Endothelial cell of umbilical vein (primary cell): Measurements from ENCODE around the gene IL10RA. TPM values are rescaled to one million over a fixed set of nuclear protein-coding genes. Genes with fewer than 3 reads are reported as not detected.

ENCODE experiments used
- BruUV-seq: library from RNA; stranded (reverse); fragments of 400-500 nt; replicated peaks from 2 replicates; lab custom pipeline; 2021; lab: Mats Ljungman, UMichigan
- CTCF ChIA-PET: fragments of 300-600, 350-600 bp; sonication (Branson Sonifier 250); formaldehyde crosslinking; loops from one replicate; lab custom pipeline; 2021; ENCODE audit warnings: antibody characterized with exemption, inconsistent platforms; lab: Charles Lee
- POLR2A ChIA-PET: fragments of 300-600, 350-600 bp; sonication (Branson Sonifier 250); formaldehyde crosslinking; loops from one replicate; lab custom pipeline; 2021; ENCODE audit warnings: antibody characterized with exemption, inconsistent platforms; lab: Charles Lee
- DNase-seq: peaks from one replicate; pipeline ENCODE4 v3.0.0-alpha.2; 2011; ENCODE audit warnings: low read depth, low spot score
- FAIRE-seq: peaks from 2 replicates; lab custom pipeline; 2011; peaks lifted over from hg19 to GRCh38; lab: Jason Lieb, UNC
- H2AFZ ChIP-seq: 2 replicates; pipeline ENCODE4 v1.6.0; 2012; ENCODE audit warnings: low read depth, low read length, control low read depth, inconsistent platforms
- H3K27ac ChIP-seq: 2 replicates; pipeline ENCODE4 v1.5.1; 2011; ENCODE audit warnings: low read depth, mild to moderate bottlenecking, control low read depth, low read length, moderate library complexity; ENCODE audit not compliant: insufficient read depth
- H3K27me3 ChIP-seq, 2 experiments: 2 replicates each; pipeline versions ENCODE4 v1.6.0 to v1.6.1; 2011; ENCODE audit warnings: low read length in 2 of 2, mixed read lengths in 1 of 2; ENCODE audit not compliant: control insufficient read depth in 2 of 2, insufficient read depth in 2 of 2
- H3K36me3 ChIP-seq, 2 experiments: 2 replicates in 1 of 2; 3 replicates in 1 of 2; pipeline ENCODE4 v1.5.1; 2011; ENCODE audit warnings: low read length in 2 of 2, mild to moderate bottlenecking in 1 of 2, moderate library complexity in 1 of 2; ENCODE audit not compliant: control insufficient read depth in 2 of 2, insufficient read depth in 2 of 2; ENCODE audit errors: extremely low read depth in 1 of 2
- H3K4me1 ChIP-seq: 3 replicates; pipeline ENCODE4 v1.5.1; 2011; ENCODE audit warnings: mild to moderate bottlenecking, low read length; ENCODE audit not compliant: control insufficient read depth, insufficient read depth; ENCODE audit errors: extremely low read depth
- H3K4me2 ChIP-seq: 2 replicates; pipeline ENCODE4 v1.6.1; 2011; ENCODE audit warnings: low read length, control low read depth, mixed read lengths; ENCODE audit not compliant: insufficient read depth
- H3K4me3 ChIP-seq, 3 experiments: fragments of 200-600 bp in 1 of 3; sonication (generic), shearing (Covaris generic) in 1 of 3; replicated peaks in 1 of 3; 2 replicates each; pipeline ENCODE4 v1.5.1; 2011 to 2016; ENCODE audit warnings: control low read depth in 3 of 3, low read length in 3 of 3, mild to moderate bottlenecking in 2 of 3, inconsistent platforms in 1 of 3, low read depth in 1 of 3, moderate library complexity in 1 of 3; ENCODE audit not compliant: insufficient read depth in 1 of 3
- H3K79me2 ChIP-seq: 2 replicates; pipeline ENCODE4 v1.6.0; 2012; ENCODE audit warnings: low read length, inconsistent platforms; ENCODE audit not compliant: control insufficient read depth, insufficient read depth
- H3K9ac ChIP-seq: replicated peaks from 2 replicates; pipeline ENCODE3; 2011; ENCODE audit warnings: low read length, control low read depth; ENCODE audit not compliant: insufficient read depth; ENCODE audit errors: extremely low read depth
- H3K9me1 ChIP-seq: replicated peaks from 3 replicates; pipeline ENCODE4 v1.6.0; 2011; ENCODE audit warnings: mild to moderate bottlenecking, low read length; ENCODE audit not compliant: control insufficient read depth, insufficient read depth; ENCODE audit errors: extremely low read depth
- H3K9me3 ChIP-seq: replicated peaks from 2 replicates; pipeline ENCODE4 v1.5.1; 2012; ENCODE audit warnings: low read length, inconsistent platforms; ENCODE audit not compliant: control insufficient read depth, insufficient read depth
- H4K20me1 ChIP-seq: replicated peaks from 2 replicates; pipeline ENCODE3; 2011; ENCODE audit warnings: mild to moderate bottlenecking, low read length; ENCODE audit not compliant: control insufficient read depth, insufficient read depth; ENCODE audit errors: extremely low read depth
- EZH2 ChIP-seq: IDR thresholded peaks from 2 replicates; pipeline ENCODE4 v1.6.1; 2012; ENCODE audit warnings: borderline replicate concordance, low read depth, mild to moderate bottlenecking, moderate library complexity, low read length, inconsistent platforms; ENCODE audit not compliant: severe bottlenecking
- FOS ChIP-seq: IDR thresholded peaks from 2 replicates; pipeline ENCODE4 v1.6.1; 2011; ENCODE audit warnings: mild to moderate bottlenecking, low read length, moderate library complexity, borderline replicate concordance; ENCODE audit not compliant: insufficient read depth
- GATA2 ChIP-seq: IDR thresholded peaks from 2 replicates; pipeline ENCODE4 v1.7.0; 2011; ENCODE audit warnings: low read depth, mild to moderate bottlenecking, moderate library complexity, mixed read lengths, low read length; ENCODE audit not compliant: insufficient read length, insufficient read depth
- JUN ChIP-seq: IDR thresholded peaks from 2 replicates; pipeline ENCODE4 v1.6.1; 2011; ENCODE audit warnings: borderline replicate concordance, low read depth; ENCODE audit not compliant: insufficient read length, insufficient read depth
- MAX ChIP-seq: IDR thresholded peaks from 2 replicates; pipeline ENCODE4 v1.6.1; 2011; ENCODE audit not compliant: insufficient read depth, insufficient read length
- MYC ChIP-seq: IDR thresholded peaks from one replicate; pipeline ENCODE4 v1.6.1; 2011; ENCODE audit warnings: mild to moderate bottlenecking, low read depth, low read length
- POLR2A ChIP-seq: IDR thresholded peaks from 2 replicates; pipeline ENCODE4 v1.6.1; 2012; ENCODE audit warnings: low read depth, mild to moderate bottlenecking, control low read depth, low read length
- POLR2AphosphoS5 ChIP-seq: IDR thresholded peaks from 2 replicates; pipeline ENCODE4 v1.6.1; 2012; ENCODE audit warnings: low read depth, mild to moderate bottlenecking, control low read depth, low read length, moderate library complexity; ENCODE audit not compliant: insufficient read depth
- dilution Hi-C: fragments of 300-500 bp; cut with MboI; formaldehyde crosslinking; loops from one replicate; pipeline ENCODE4 v1.15.0; 2019; ENCODE audit warnings: low sequenced_read_pairs; ENCODE audit not compliant: extremely low pct_ligation_motif_present
- intact Hi-C: fragments of 100-400 bp; cut with micrococcal nuclease; formaldehyde crosslinking; loops from one replicate; pipeline ENCODE4 v1.10.0; 2022
- polyA plus RNA-seq, 4 experiments: library from polyadenylated mRNA; depleted of rRNA in 3 of 4; stranded (reverse) in 3 of 4; unstranded in 1 of 4; fragments of >200 nt; gene quantifications; 2 replicates each; pipeline versions ENCODE4 v1.2.1 to v1.2.3, GENCODE V29; 2011 to 2012; ENCODE audit warnings: missing spikeins in 1 of 4
- total RNA-seq: library from RNA; stranded (reverse); gene quantifications from 2 replicates; pipeline ENCODE4 v1.2.3, GENCODE V29; 2021
- TF ChIP-seq, protein P1 (sequence below), 2 donors: IDR thresholded peaks; 1 replicate in 1 of 2; 2 replicates in 1 of 2; pipeline ENCODE4 v1.5.1; 2011; ENCODE audit warnings: low read length in 2 of 2, mild to moderate bottlenecking in 2 of 2, moderate library complexity in 2 of 2, control low read depth in 1 of 2, inconsistent platforms in 1 of 2, low read depth in 1 of 2; ENCODE audit not compliant: insufficient read depth in 1 of 2; ENCODE audit errors: extremely low read depth in 1 of 2

The IL10RA gene
- total and polyA plus RNA-seq, 2 donors (not counting 3 experiments of a cell fraction or from before 2014, with no cell fraction given) = 0.04 TPM; not detected in 1

GRCh38 chr11:117936973-117937372 lies 49.2 kb upstream of the IL10RA start:
- dilution Hi-C loops = no loop called here
- H3K4me3 ChIP-seq = no peak overlapping the region

More at GRCh38 chr11:117936973-117937372, 49.2 kb upstream of the IL10RA start:
- CTCF ChIA-PET = interaction anchor here (1.1 to 3.8 kb wide), 4 partner anchors 10 to 129 kb away, joined by 3 to 25 read pairs (median 4); no protein-coding TSS in a partner anchor
- Histone ChIP-seq H3K9me3 (no peaks in the 10 kb centered on the region), H3K4me2 (no peak overlapping the region), H3K79me2 (no peaks in the 10 kb centered on the region), H2AFZ (no peak overlapping the region), H3K9ac (no peak overlapping the region), H3K27ac (no peak overlapping the region), H3K36me3 (no peaks in the 10 kb centered on the region), H3K4me1 (no peaks in the 10 kb centered on the region), H3K9me1 (no peaks in the 10 kb centered on the region), H4K20me1 (no peaks in the 10 kb centered on the region), H3K27me3 (peaks cover 5 to 6% of the 10 kb centered on the region in 2 experiments)
- POLR2A ChIA-PET = no interaction called here
- BruUV-seq = no TSS peak
- TF ChIP-seq FOS (no peak), JUN (no peak), POLR2A (no peak), EZH2 (no peak), MAX (no peak), POLR2AphosphoS5 (no peak), GATA2 (no peak), MYC (no peak)
- TF ChIP-seq, protein P1, sequence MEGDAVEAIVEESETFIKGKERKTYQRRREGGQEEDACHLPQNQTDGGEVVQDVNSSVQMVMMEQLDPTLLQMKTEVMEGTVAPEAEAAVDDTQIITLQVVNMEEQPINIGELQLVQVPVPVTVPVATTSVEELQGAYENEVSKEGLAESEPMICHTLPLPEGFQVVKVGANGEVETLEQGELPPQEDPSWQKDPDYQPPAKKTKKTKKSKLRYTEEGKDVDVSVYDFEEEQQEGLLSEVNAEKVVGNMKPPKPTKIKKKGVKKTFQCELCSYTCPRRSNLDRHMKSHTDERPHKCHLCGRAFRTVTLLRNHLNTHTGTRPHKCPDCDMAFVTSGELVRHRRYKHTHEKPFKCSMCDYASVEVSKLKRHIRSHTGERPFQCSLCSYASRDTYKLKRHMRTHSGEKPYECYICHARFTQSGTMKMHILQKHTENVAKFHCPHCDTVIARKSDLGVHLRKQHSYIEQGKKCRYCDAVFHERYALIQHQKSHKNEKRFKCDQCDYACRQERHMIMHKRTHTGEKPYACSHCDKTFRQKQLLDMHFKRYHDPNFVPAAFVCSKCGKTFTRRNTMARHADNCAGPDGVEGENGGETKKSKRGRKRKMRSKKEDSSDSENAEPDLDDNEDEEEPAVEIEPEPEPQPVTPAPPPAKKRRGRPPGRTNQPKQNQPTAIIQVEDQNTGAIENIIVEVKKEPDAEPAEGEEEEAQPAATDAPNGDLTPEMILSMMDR (IDR thresholded peaks at IDR 0.05; ENCODE audit: extremely low read depth in 1 of 2, insufficient read depth in 1 of 2, low read depth in 1 of 2, low read length in 2 of 2) = no peak
- intact Hi-C loops = no loop called here
- FAIRE-seq = no peak
- no peak for DNase-seq
